Rectal smooth muscle tissue (tissue), 1 donor: ENCODE data around the gene VAV2.

ENCODE experiments used
- H3K27ac ChIP-seq: one replicate; pipeline ENCODE4 v1.7.0; 2013; ENCODE audit warnings: low read depth, low read length, inconsistent platforms
- H3K27me3 ChIP-seq: one replicate; pipeline ENCODE4 v1.7.0; 2013; ENCODE audit warnings: low read length; ENCODE audit not compliant: control insufficient read depth, insufficient read depth
- H3K36me3 ChIP-seq: one replicate; pipeline ENCODE4 v1.7.0; 2013; ENCODE audit warnings: low read length; ENCODE audit not compliant: control insufficient read depth, insufficient read depth
- H3K4me1 ChIP-seq: one replicate; pipeline ENCODE4 v1.7.0; 2013; ENCODE audit warnings: low read length; ENCODE audit not compliant: control insufficient read depth, insufficient read depth
- H3K4me3 ChIP-seq: one replicate; pipeline ENCODE4 v1.7.0; 2013; ENCODE audit warnings: low read length
- H3K9ac ChIP-seq: one replicate; pipeline ENCODE4 v1.7.0; 2013; ENCODE audit warnings: low read length

Gene VAV2

DNA sequence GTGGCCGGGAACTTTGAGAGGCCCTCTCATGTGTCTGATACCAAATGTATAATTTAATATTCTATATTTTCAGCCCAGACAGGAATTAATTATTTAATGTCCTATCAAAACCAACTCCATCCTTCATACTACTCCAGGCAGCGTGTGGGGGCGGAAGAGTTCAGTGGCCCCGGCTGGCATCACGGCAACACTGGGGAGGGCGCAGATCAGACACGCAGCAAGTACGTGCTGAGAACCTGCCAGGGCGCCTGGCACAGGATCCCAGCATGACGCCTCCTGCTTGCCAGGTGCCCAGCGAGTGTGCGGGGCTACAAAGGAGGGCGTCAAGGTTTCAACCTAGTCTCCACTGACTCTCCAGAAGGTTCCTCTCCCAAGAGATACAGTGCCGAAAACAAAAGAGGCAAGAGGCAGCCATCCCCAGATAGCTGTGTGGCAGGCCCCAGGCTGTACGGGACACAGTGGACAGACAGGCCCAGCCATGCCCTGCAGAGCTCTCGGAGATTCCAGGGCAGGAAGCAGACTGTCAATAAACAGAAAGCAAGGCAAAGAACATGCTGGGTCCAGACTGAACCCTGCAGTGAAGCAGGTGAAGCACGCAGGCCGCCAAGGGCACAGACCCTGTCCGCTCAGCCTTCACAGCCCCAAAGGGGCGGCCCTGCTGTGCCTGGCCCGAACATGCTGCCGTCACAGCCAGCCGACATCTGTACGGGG, 110.3 kb downstream of the VAV2 start:
- Histone ChIP-seq H3K36me3 (no peaks in the 10 kb centered on the region), H3K27me3 (no peaks in the 10 kb centered on the region), H3K27ac (no peak overlapping the region), H3K9ac (no peak overlapping the region), H3K4me3 (no peak overlapping the region), H3K4me1 (no peaks in the 10 kb centered on the region)

GRCh38 chr9:133880851-133881661, 111.1 kb downstream of the VAV2 start:
- Histone ChIP-seq H3K9ac (no peak overlapping the region), H3K36me3 (no peaks in the 10 kb centered on the region), H3K27ac (no peak overlapping the region), H3K4me3 (no peak overlapping the region), H3K4me1 (no peaks in the 10 kb centered on the region), H3K27me3 (no peaks in the 10 kb centered on the region)

DNA sequence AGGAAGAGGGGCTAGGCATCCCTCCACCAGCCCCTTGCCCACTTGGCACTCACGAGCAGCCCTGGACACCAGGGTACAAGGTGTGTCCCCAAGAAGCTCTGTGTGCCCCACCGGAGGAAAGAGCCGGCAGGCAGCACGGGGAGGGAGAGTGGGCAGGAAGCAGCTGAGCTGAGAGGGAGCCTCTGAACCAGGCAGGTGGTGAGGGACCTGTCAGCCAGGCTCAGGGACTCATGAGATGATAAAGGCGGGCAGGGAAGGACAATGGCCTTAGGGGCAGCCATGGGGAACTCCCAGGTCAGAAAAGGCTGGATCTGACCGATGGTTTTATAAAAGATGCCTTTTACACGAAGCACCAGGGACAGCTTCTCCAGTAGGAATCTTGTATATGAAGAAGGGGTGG, 112.0 kb downstream of the VAV2 start:
- no peak overlapping the region for H3K9ac ChIP-seq
- H3K27ac ChIP-seq: no peak overlapping the region
- H3K4me1 ChIP-seq: no peaks in the 10 kb centered on the region

GRCh38 chr9:133879615-133880014, 112.5 kb downstream of the VAV2 start:
- no peak overlapping the region for H3K27ac ChIP-seq
- no peaks in the 10 kb centered on the region for H3K36me3 ChIP-seq
- no peaks in the 10 kb centered on the region for H3K4me1 ChIP-seq
- H3K27me3 ChIP-seq: no peaks in the 10 kb centered on the region
- H3K9ac ChIP-seq: no peak overlapping the region
- no peak overlapping the region for H3K4me3 ChIP-seq

More for the DNA sequence above, 112.0 kb downstream of the VAV2 start:
- Histone ChIP-seq H3K36me3 (no peaks in the 10 kb centered on the region), H3K27me3 (no peaks in the 10 kb centered on the region), H3K4me3 (no peak overlapping the region)

- no peaks in the 10 kb centered on the region for H3K4me1 ChIP-seq
Measured at GRCh38 chr9:133878402-133878801, 113.7 kb downstream of the VAV2 start.

DNA sequence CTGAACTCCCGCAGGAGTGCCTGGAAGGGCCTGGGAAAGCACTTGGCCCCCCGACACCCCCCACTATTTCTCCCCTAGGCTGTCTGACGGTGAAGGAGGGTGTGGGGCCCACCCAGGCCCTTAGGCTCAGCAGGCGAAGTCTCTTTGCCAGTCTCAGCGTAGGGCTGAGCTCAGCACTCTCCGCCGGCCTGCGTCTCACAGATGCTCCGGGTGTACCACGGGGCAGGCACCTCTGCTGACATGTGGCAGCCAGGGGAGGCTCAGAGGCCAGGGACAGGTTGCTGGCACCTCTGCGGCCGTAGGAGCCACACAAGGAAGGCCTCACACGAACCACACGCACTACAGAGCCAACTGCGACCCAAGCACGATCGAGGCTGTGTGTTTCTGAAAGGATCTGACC, 114.2 kb downstream of the VAV2 start:
- no peaks in the 10 kb centered on the region for H3K27me3 ChIP-seq
- no peak overlapping the region for H3K9ac ChIP-seq
- H3K36me3 ChIP-seq: no peaks in the 10 kb centered on the region
- no peak overlapping the region for H3K4me3 ChIP-seq
- no peaks in the 10 kb centered on the region for H3K4me1 ChIP-seq
- H3K27ac ChIP-seq: no peak overlapping the region

More at GRCh38 chr9:133878402-133878801, 113.7 kb downstream of the VAV2 start:
- Histone ChIP-seq H3K27me3 (no peaks in the 10 kb centered on the region), H3K36me3 (no peaks in the 10 kb centered on the region), H3K27ac (no peak overlapping the region), H3K9ac (no peak overlapping the region), H3K4me3 (no peak overlapping the region)

- Histone ChIP-seq H3K27ac (no peak overlapping the region), H3K36me3 (no peaks in the 10 kb centered on the region), H3K9ac (no peak overlapping the region), H3K4me3 (no peak overlapping the region), H3K4me1 (no peaks in the 10 kb centered on the region), H3K27me3 (no peaks in the 10 kb centered on the region)
Measured at GRCh38 chr9:133877327-133877726, 114.8 kb downstream of the VAV2 start.

GRCh38 chr9:133876836-133877235, 115.3 kb downstream of the VAV2 start:
- Histone ChIP-seq H3K4me3 (no peak overlapping the region), H3K27me3 (no peaks in the 10 kb centered on the region), H3K9ac (no peak overlapping the region), H3K27ac (no peak overlapping the region), H3K4me1 (no peaks in the 10 kb centered on the region), H3K36me3 (no peaks in the 10 kb centered on the region)

DNA sequence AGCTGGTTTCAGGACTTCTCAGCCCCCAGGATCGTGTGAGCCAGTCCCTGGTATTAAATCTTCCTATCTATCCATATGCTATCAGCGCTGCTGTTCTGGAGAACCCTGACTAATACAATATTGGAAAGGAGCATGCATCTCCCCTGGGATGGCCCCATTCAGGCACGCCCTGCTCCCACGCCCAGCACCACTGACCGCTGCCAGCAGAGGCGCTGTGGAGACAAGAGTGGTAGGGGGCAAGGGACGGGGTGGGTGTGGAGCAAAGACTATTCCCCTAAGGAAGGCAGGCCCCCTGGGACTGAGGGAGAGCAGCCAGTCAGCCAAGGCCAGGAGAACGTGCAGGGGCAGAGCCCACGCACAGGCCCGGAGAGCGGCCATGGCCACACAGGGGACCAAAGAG, 116.0 kb downstream of the VAV2 start:
- Histone ChIP-seq H3K27ac (no peak overlapping the region), H3K4me1 (no peaks in the 10 kb centered on the region), H3K4me3 (no peak overlapping the region), H3K9ac (no peak overlapping the region), H3K36me3 (no peaks in the 10 kb centered on the region), H3K27me3 (no peaks in the 10 kb centered on the region)

DNA sequence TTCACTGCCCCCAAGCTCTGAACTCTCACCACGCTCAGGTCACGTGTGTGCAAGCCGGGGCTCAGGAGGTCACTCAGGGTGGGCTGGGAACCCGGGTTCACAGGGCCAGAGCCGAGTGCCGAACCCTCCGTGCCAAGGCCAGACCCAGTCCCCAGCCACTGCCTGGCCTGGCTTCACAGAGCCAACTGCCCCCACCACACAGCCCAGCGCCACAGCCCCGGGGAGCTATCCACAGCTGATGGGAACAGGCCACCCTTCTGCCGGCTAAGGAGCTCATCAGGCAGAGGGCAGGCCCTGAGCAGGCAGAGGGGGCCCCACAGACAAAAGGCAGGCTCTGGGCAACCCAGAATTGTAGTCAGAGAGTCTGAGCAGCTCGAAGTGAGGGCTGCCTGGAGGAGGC, 117.0 kb downstream of the VAV2 start:
- H3K36me3 ChIP-seq: no peaks in the 10 kb centered on the region
- H3K4me1 ChIP-seq: no peaks in the 10 kb centered on the region
- H3K27ac ChIP-seq: no peak overlapping the region
- H3K27me3 ChIP-seq: no peaks in the 10 kb centered on the region
- H3K9ac ChIP-seq: no peak overlapping the region
- no peak overlapping the region for H3K4me3 ChIP-seq

DNA sequence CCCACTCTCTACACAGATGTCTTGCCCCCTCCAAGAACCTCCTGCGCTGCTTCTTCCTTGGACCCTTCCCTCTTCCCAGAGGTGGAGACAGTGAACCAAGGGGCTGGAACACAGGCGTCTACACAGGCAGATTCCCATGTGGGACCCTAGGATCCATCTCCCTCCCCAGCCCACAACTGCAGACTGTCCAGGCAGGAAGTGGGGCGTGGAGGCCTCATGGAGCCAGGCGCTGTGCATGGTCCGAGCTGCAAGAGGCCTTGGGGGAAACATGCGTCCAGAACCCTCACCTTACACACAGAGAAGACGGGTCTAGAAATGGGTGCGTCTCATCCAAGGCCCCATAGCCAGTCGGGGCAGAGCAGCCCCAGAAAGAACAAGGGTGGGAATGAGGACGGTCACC, 117.5 kb downstream of the VAV2 start:
- Histone ChIP-seq H3K4me3 (no peak overlapping the region), H3K4me1 (no peaks in the 10 kb centered on the region)

DNA sequence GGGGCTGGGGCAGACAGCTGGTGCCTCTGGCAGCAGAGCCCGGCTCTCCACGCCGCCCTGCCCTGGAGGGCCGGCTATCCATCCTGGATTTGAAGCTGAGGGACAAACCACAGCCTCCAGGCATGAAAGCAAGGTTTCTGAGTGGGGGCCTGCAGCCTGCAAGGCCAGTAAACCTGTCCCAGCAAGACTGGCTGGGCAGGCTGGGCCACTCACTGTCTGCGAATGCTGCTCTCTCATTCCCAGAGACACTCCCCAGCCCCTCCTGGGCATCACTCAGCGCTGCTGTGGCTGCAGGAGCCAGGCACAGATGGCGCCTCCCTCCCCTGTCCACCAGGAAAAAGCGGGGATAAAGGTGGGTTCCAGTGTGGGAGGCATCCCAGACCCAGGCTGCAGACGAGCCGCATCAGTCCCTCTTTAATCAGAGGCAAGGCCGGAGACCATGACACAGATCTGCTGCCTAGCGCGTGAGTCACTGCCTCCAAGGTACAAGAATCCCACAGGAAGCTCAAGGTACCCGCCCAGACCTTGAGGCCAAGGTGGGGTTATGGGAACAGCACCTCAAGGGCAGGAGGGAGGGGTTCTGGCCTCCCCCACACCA, 118.0 kb downstream of the VAV2 start:
- Histone ChIP-seq H3K9ac (no peak overlapping the region), H3K27ac (no peak overlapping the region), H3K4me1 (no peaks in the 10 kb centered on the region), H3K27me3 (no peaks in the 10 kb centered on the region), H3K36me3 (no peaks in the 10 kb centered on the region), H3K4me3 (no peak overlapping the region)

More for the DNA sequence above, 117.5 kb downstream of the VAV2 start:
- H3K9ac ChIP-seq: no peak overlapping the region
- no peaks in the 10 kb centered on the region for H3K36me3 ChIP-seq
- H3K27ac ChIP-seq: no peak overlapping the region
- no peaks in the 10 kb centered on the region for H3K27me3 ChIP-seq
